IMR-90 (cell line): ENCODE results near the gene DTX3L.

ENCODE experiments used
- CEBPB ChIP-seq: IDR thresholded peaks from 2 replicates; pipeline ENCODE4 v1.6.1; 2012; ENCODE audit warnings: low read depth, low read length, improper control_type of control experiment
- MAFK ChIP-seq: IDR thresholded peaks from 2 replicates; pipeline ENCODE4 v1.6.1; 2012; ENCODE audit warnings: low read depth, low read length, improper control_type of control experiment
- NFE2L2 ChIP-seq: fragments of 150-350 bp; IDR thresholded peaks from 2 replicates; pipeline ENCODE4 v1.6.1; 2016; ENCODE audit warnings: low read depth, mild to moderate bottlenecking, low read length
- POLR2A ChIP-seq: IDR thresholded peaks from 2 replicates; pipeline ENCODE4 v1.6.1; 2012; ENCODE audit warnings: mild to moderate bottlenecking, low read depth, low read length
- RAD21 ChIP-seq: IDR thresholded peaks from 2 replicates; pipeline ENCODE4 v1.6.1; 2012; ENCODE audit warnings: low read length, improper control_type of control experiment
- RFX5 ChIP-seq: IDR thresholded peaks from 2 replicates; pipeline ENCODE4 v1.8.0; 2012; ENCODE audit warnings: low read depth, mild to moderate bottlenecking, low read length, moderate library complexity
- TF ChIP-seq, protein P1 (sequence below): conservative IDR thresholded peaks from 2 replicates; pipeline ENCODE4 v1.5.1; 2012; ENCODE audit warnings: mild to moderate bottlenecking, low read depth, low read length, improper control_type of control experiment
- TF ChIP-seq, protein P2 (sequence below): fragments of 150-350 bp; IDR thresholded peaks from 2 replicates; pipeline ENCODE4 v1.6.1; 2017; ENCODE audit warnings: mild to moderate bottlenecking, antibody characterized with exemption, low read length, low read depth

DNA sequence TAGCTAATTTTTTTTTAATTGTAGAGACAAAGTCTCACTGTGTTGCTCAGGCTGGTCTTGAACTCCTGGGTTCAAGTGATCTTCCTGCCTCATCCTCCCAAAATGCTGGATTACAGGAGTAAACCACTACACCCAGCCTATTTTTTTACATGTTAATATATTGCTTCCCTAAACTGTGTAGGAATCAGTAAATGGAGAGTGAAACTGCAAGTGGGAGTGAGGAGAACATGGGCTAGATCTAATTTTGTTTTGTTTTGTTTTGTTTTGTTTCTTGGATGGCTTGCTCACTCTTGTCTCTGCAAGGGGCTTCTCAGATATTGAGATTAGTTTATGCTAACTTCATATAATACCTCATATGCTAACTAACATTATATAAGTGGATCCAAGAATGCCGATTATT is 44.8 kb downstream of the DTX3L start:
- TF ChIP-seq, protein P1, sequence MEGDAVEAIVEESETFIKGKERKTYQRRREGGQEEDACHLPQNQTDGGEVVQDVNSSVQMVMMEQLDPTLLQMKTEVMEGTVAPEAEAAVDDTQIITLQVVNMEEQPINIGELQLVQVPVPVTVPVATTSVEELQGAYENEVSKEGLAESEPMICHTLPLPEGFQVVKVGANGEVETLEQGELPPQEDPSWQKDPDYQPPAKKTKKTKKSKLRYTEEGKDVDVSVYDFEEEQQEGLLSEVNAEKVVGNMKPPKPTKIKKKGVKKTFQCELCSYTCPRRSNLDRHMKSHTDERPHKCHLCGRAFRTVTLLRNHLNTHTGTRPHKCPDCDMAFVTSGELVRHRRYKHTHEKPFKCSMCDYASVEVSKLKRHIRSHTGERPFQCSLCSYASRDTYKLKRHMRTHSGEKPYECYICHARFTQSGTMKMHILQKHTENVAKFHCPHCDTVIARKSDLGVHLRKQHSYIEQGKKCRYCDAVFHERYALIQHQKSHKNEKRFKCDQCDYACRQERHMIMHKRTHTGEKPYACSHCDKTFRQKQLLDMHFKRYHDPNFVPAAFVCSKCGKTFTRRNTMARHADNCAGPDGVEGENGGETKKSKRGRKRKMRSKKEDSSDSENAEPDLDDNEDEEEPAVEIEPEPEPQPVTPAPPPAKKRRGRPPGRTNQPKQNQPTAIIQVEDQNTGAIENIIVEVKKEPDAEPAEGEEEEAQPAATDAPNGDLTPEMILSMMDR, result no peak
- no peak for TF ChIP-seq CEBPB
- no peak for TF ChIP-seq POLR2A
- TF ChIP-seq, protein P2, sequence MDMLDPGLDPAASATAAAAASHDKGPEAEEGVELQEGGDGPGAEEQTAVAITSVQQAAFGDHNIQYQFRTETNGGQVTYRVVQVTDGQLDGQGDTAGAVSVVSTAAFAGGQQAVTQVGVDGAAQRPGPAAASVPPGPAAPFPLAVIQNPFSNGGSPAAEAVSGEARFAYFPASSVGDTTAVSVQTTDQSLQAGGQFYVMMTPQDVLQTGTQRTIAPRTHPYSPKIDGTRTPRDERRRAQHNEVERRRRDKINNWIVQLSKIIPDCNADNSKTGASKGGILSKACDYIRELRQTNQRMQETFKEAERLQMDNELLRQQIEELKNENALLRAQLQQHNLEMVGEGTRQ, result no peak
- TF ChIP-seq RAD21, result no peak
- TF ChIP-seq MAFK, result no peak
- TF ChIP-seq RFX5, result no peak
- no peak for TF ChIP-seq NFE2L2
